ENCODE measurements around the gene REST.
"Not testable (repeated sequence)": the region's sequence is repeated elsewhere in the genome, so short reads cannot be mapped to it uniquely, and the experiment has no call there.

- TF ChIP-seq POLR2A, POLR2AphosphoS5 (IDR thresholded peaks at IDR 0.05; ENCODE audit: low read depth, low read length): not testable (repeated sequence)
Measured at GRCh38 chr4:56914977-56915376, 7.3 kb downstream of the REST start.
